Measurements from ENCODE around the gene SEPHS2. TPM values are rescaled to one million over a fixed set of nuclear protein-coding genes. Genes with fewer than 3 reads are reported as not detected.
"Not testable (repeated sequence)": the region's sequence is repeated elsewhere in the genome, so short reads cannot be mapped to it uniquely, and the experiment has no call there.

Gene SEPHS2
- total RNA-seq, 1 experiment from 2014 or later: 52.6 TPM

DNA sequence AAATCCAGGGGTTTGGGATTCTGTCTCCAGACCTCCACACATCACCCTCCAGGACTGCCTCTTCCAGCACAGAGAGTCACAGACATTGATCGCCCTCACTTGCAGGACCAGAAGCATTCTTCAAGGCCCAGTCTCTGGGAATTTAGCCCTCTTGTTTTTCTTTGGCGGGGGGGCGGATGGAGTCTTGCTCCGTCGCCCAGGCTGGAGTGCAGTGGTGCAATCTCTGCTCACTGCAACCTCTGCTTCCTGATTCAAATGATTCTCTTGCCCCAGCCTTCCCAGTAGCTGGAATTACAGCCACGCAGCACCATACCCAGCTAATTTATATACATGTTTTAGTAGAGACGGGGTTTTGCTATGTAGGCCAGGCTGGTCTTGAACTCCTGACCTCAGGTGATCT, 18.4 kb upstream of the SEPHS2 start:
- TF ChIP-seq, protein P1, sequence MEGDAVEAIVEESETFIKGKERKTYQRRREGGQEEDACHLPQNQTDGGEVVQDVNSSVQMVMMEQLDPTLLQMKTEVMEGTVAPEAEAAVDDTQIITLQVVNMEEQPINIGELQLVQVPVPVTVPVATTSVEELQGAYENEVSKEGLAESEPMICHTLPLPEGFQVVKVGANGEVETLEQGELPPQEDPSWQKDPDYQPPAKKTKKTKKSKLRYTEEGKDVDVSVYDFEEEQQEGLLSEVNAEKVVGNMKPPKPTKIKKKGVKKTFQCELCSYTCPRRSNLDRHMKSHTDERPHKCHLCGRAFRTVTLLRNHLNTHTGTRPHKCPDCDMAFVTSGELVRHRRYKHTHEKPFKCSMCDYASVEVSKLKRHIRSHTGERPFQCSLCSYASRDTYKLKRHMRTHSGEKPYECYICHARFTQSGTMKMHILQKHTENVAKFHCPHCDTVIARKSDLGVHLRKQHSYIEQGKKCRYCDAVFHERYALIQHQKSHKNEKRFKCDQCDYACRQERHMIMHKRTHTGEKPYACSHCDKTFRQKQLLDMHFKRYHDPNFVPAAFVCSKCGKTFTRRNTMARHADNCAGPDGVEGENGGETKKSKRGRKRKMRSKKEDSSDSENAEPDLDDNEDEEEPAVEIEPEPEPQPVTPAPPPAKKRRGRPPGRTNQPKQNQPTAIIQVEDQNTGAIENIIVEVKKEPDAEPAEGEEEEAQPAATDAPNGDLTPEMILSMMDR (conservative IDR thresholded peaks at IDR 0.05): no peak
- H3K27ac Mint-ChIP-seq: no peak overlapping the region; a peak in 1 of 7 replicates

DNA sequence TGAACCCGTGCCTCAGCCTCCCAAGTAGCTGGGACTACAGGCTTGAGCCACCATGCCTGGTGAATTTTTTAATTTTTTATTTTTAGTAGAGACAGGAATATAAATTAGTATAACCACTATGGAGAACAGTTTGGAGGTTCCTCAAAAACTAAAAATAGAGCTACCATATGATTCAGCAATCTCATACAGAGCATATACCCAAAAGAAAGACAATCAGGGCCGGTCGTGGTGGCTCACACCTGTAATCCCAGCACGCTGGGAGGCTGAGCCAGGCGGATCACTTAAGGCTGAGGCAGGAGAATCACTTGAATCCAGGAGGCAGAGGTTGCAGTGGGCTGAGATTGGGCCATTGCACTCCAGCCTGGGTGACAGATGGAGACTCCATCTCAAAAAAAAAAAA, 15.8 kb upstream of the SEPHS2 start:
- H2BK15ac ChIP-seq (ENCODE audit: low read depth, low read length); H2BK5ac ChIP-seq (ENCODE audit: insufficient read length, low read length); H2AK5ac ChIP-seq (ENCODE audit: insufficient read length, low read length); H4K20me1 ChIP-seq (ENCODE audit: control insufficient read depth, insufficient read depth, insufficient read length); H3K9me3 ChIP-seq (ENCODE audit: control insufficient read depth, low read depth, low read length); H3K9ac ChIP-seq (ENCODE audit: extremely low read depth, insufficient read length, low read length); H3K27me3 ChIP-seq (ENCODE audit: insufficient read depth, low read length); H3K4me2 ChIP-seq (ENCODE audit: insufficient read depth, insufficient read length, low read length); H3K56ac ChIP-seq (ENCODE audit: insufficient read length, low read depth, low read length); H3K36me3 Mint-ChIP-seq (ENCODE audit: insufficient read depth in 1 of 3, low read depth in 3 of 3); H3K79me2 ChIP-seq (ENCODE audit: insufficient read depth, low read length); H3K79me1 ChIP-seq (ENCODE audit: insufficient read depth, low read depth, low read length, poor library complexity, severe bottlenecking); DNase-seq; H2BK120ac ChIP-seq (ENCODE audit: low read depth, low read length, poor library complexity, severe bottlenecking); H3K27ac ChIP-seq (ENCODE audit: insufficient read length, low read depth, low read length); H4K5ac ChIP-seq (ENCODE audit: insufficient read length, low read depth, low read length); H3K23me2 ChIP-seq (ENCODE audit: insufficient read length, low read depth, low read length, poor library complexity, severe bottlenecking); H3K9me3 Mint-ChIP-seq; H3K14ac ChIP-seq (ENCODE audit: insufficient read depth, low read length); H2AFZ ChIP-seq (ENCODE audit: low read length); H2BK20ac ChIP-seq (ENCODE audit: low read depth, low read length, poor library complexity, severe bottlenecking); H3K27me3 Mint-ChIP-seq (ENCODE audit: low read depth); H3T11ph ChIP-seq (ENCODE audit: low read length); H3K4me1 ChIP-seq (ENCODE audit: insufficient read depth, low read length); H4K91ac ChIP-seq (ENCODE audit: insufficient read length, low read depth, low read length); H3K27ac Mint-ChIP-seq; H3K23ac ChIP-seq (ENCODE audit: insufficient read length, low read depth, low read length); H4K8ac ChIP-seq (replicated peaks; ENCODE audit: insufficient read length, low read depth, low read length); H2BK12ac ChIP-seq (ENCODE audit: insufficient read length, low read depth, low read length); H3K18ac ChIP-seq (ENCODE audit: insufficient read length, low read depth, low read length); H3K4ac ChIP-seq (ENCODE audit: low read depth, low read length); H3K4me1 Mint-ChIP-seq; H3K4me3 Mint-ChIP-seq: not testable (repeated sequence)
- WGBS (ENCODE audit: extremely low coverage, insufficient read length, low lambda C conversion rate): no CpG with 5 or more reads among the region's 5 CpGs

More for the DNA sequence above, 18.4 kb upstream of the SEPHS2 start:
- Mint-ChIP-seq H3K9me3 (peaks cover 0 to 2% of the 10 kb centered on the region in 2 experiments; a peak in 3 of 5 replicates), H3K4me3 (no peak overlapping the region), H3K36me3 (ENCODE audit: insufficient read depth in 1 of 3, low read depth in 3 of 3) (no peaks in the 10 kb centered on the region), H3K27me3 (ENCODE audit: low read depth) (no peaks in the 10 kb centered on the region; the same call in 1 of the 2 replicates), H3K4me1 (peaks cover 0 to 5% of the 10 kb centered on the region in 2 experiments; a peak in 1 of 4 replicates)
- Histone ChIP-seq H3K23me2 (ENCODE audit: insufficient read length, low read depth, low read length, poor library complexity, severe bottlenecking) (no peaks in the 10 kb centered on the region), H3K18ac (ENCODE audit: insufficient read length, low read depth, low read length) (no peak overlapping the region), H4K5ac (ENCODE audit: insufficient read length, low read depth, low read length) (no peak overlapping the region), H2AFZ (ENCODE audit: low read length) (no peak overlapping the region), H3K4ac (ENCODE audit: low read depth, low read length) (no peak overlapping the region), H2BK20ac (ENCODE audit: low read depth, low read length, poor library complexity, severe bottlenecking) (no peak overlapping the region), H3T11ph (ENCODE audit: low read length) (no peak overlapping the region), H3K23ac (ENCODE audit: insufficient read length, low read depth, low read length) (no peak overlapping the region), H3K9me3 (ENCODE audit: control insufficient read depth, low read depth, low read length) (no peaks in the 10 kb centered on the region), H4K91ac (ENCODE audit: insufficient read length, low read depth, low read length) (no peak overlapping the region), H3K27me3 (ENCODE audit: insufficient read depth, low read length) (no peaks in the 10 kb centered on the region), H3K4me1 (ENCODE audit: insufficient read depth, low read length) (no peaks in the 10 kb centered on the region), H2AK5ac (ENCODE audit: insufficient read length, low read length) (no peak overlapping the region), H3K14ac (ENCODE audit: insufficient read depth, low read length) (no peak overlapping the region), H3K27ac (ENCODE audit: insufficient read length, low read depth, low read length) (no peak overlapping the region), H2BK120ac (ENCODE audit: low read depth, low read length, poor library complexity, severe bottlenecking) (no peak overlapping the region), H3K4me2 (ENCODE audit: insufficient read depth, insufficient read length, low read length) (no peak overlapping the region), H4K8ac (replicated peaks; ENCODE audit: insufficient read length, low read depth, low read length) (no peak overlapping the region), H3K9ac (ENCODE audit: extremely low read depth, insufficient read length, low read length) (no peak overlapping the region), H3K56ac (ENCODE audit: insufficient read length, low read depth, low read length) (no peak overlapping the region), H2BK15ac (ENCODE audit: low read depth, low read length) (no peak overlapping the region), H4K20me1 (ENCODE audit: control insufficient read depth, insufficient read depth, insufficient read length) (no peaks in the 10 kb centered on the region), H2BK5ac (ENCODE audit: insufficient read length, low read length) (no peak overlapping the region), H3K79me1 (ENCODE audit: insufficient read depth, low read depth, low read length, poor library complexity, severe bottlenecking) (no peaks in the 10 kb centered on the region), H3K79me2 (ENCODE audit: insufficient read depth, low read length) (no peaks in the 10 kb centered on the region), H2BK12ac (ENCODE audit: insufficient read length, low read depth, low read length) (no peak overlapping the region)
- DNase-seq: no peak
- WGBS (ENCODE audit: extremely low coverage, insufficient read length, low lambda C conversion rate): no CpG with 5 or more reads among the region's 7 CpGs
